A673 (cell line): Measurements from ENCODE around the gene CYP24A1. TPM values are rescaled to one million over a fixed set of nuclear protein-coding genes. Genes with fewer than 3 reads are reported as not detected.

Experiments used
- BruUV-seq: library from RNA; stranded (reverse); fragments of 400-500 nt; replicated peaks from 2 replicates; lab custom pipeline; 2021; lab: Mats Ljungman, UMichigan
- CTCF ChIA-PET: fragments of 300-600 bp; sonication (Branson Sonifier 250); formaldehyde crosslinking; loops from one replicate; lab custom pipeline; 2022; ENCODE audit warnings: antibody characterized with exemption; lab: Charles Lee
- POLR2A ChIA-PET: fragments of 300-600 bp; sonication (Branson Sonifier 250); formaldehyde crosslinking; loops from one replicate; lab custom pipeline; 2022; ENCODE audit warnings: antibody characterized with exemption; ENCODE audit not compliant: low non-redundant PET; lab: Charles Lee
- DNase-seq: peaks from one replicate; pipeline ENCODE4 v3.0.0-alpha.2; 2015; ENCODE audit warnings: low spot score
- H3K27ac ChIP-seq: fragments of 200-600 bp; sonication (generic); 2 replicates; pipeline ENCODE4 v1.5.1; 2016; ENCODE audit warnings: mixed run types, low read depth, mild to moderate bottlenecking, mixed read lengths, antibody characterized with exemption, low read length; ENCODE audit not compliant: poor library complexity, severe bottlenecking
- H3K27me3 ChIP-seq: fragments of 200-600 bp; sonication (generic); replicated peaks from 2 replicates; pipeline ENCODE4 v1.6.1; 2017; ENCODE audit warnings: mixed run types, low read depth, mild to moderate bottlenecking, mixed read lengths, antibody characterized with exemption, low read length; ENCODE audit not compliant: insufficient read depth, poor library complexity
- H3K36me3 ChIP-seq: fragments of 200-600 bp; sonication (generic); 2 replicates; pipeline ENCODE4 v1.6.1; 2016; ENCODE audit warnings: mixed run types, mild to moderate bottlenecking, mixed read lengths, antibody characterized with exemption, low read length; ENCODE audit not compliant: insufficient read depth, poor library complexity, severe bottlenecking
- H3K4me1 ChIP-seq: fragments of 200-600 bp; sonication (generic); 2 replicates; pipeline ENCODE4 v1.6.1; 2017; ENCODE audit warnings: mixed run types, mild to moderate bottlenecking, mixed read lengths, antibody characterized with exemption, low read length; ENCODE audit not compliant: insufficient read depth, poor library complexity, severe bottlenecking
- H3K4me3 ChIP-seq: fragments of 200-600 bp; sonication (generic); 2 replicates; pipeline ENCODE4 v1.5.1; 2016; ENCODE audit warnings: low read depth, mixed run types, mild to moderate bottlenecking, mixed read lengths, low read length; ENCODE audit not compliant: poor library complexity, severe bottlenecking
- H3K9me3 ChIP-seq: fragments of 200-600 bp; sonication (generic); 2 replicates; pipeline ENCODE4 v1.6.1; 2016; ENCODE audit warnings: mixed run types, low read depth, mild to moderate bottlenecking, mixed read lengths, antibody characterized with exemption, low read length; ENCODE audit not compliant: poor library complexity, severe bottlenecking
- EZH2 ChIP-seq: fragments of 200-600 bp; sonication (generic); IDR thresholded peaks from 2 replicates; pipeline ENCODE4 v1.6.1; 2017; ENCODE audit warnings: borderline replicate concordance, low read depth, mild to moderate bottlenecking, mixed read lengths, antibody characterized with exemption, low read length; ENCODE audit not compliant: poor library complexity, severe bottlenecking
- intact Hi-C: fragments of 100-400 bp; cut with micrococcal nuclease; formaldehyde crosslinking; loops from one replicate; pipeline ENCODE4 v1.10.0; 2022; ENCODE audit not compliant: unreplicated experiment
- total RNA-seq: library from RNA; stranded (reverse); gene quantifications from 2 replicates; pipeline ENCODE4 v1.2.3, GENCODE V29; 2021
- TF ChIP-seq, protein P1 (sequence below): fragments of 300-800, 200-600 bp; sonication (generic); conservative IDR thresholded peaks from 2 replicates; pipeline ENCODE4 v1.5.1; 2017; ENCODE audit warnings: low read depth, mild to moderate bottlenecking, antibody characterized with exemption, low read length, moderate library complexity, mixed read lengths

CYP24A1 gene
- total RNA-seq, 1 experiment from 2014 or later: 0.56 TPM

DNA sequence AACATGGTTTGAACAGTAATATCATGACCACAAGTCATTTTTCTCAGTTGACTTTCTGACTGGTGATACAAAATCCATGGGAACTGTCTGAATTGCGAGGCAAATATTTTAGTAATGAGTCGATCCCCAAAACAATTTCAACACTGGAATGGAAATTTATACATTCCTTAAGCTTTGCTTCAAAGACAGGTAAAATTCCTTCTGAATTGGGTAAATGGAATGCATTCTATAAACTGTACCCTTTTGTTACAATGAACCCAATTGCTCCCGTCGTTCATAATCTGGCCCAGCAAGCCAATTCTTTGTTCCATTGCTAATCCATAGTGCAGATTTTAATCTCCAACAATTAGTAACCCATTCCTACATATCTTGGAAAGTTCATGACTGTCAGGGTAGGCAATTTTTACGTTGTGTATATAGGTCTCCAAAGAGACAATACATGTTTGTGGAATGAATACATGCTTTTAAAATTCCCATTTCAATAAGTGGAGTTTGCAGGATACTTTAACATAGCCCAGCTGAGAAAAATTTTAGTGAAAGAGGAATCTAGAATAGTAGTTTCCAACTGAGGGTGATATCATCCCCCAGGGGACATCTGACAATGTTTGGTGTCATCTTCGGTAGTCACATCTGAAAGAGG is 32.7 kb downstream of the CYP24A1 start:
- H3K36me3 ChIP-seq: no peaks in the 10 kb centered on the region
- no peak for DNase-seq
- TF ChIP-seq EZH2: no peak
- no peaks in the 10 kb centered on the region for H3K4me1 ChIP-seq
- H3K9me3 ChIP-seq: no peaks in the 10 kb centered on the region
- ChIA-PET CTCF (no interaction called here), POLR2A (no interaction called here)
- no TSS peak for BruUV-seq
- intact Hi-C loops: no loop called here
- H3K27ac ChIP-seq: no peak overlapping the region
- no peak overlapping the region for H3K4me3 ChIP-seq
- H3K27me3 ChIP-seq: no peaks in the 10 kb centered on the region

DNA sequence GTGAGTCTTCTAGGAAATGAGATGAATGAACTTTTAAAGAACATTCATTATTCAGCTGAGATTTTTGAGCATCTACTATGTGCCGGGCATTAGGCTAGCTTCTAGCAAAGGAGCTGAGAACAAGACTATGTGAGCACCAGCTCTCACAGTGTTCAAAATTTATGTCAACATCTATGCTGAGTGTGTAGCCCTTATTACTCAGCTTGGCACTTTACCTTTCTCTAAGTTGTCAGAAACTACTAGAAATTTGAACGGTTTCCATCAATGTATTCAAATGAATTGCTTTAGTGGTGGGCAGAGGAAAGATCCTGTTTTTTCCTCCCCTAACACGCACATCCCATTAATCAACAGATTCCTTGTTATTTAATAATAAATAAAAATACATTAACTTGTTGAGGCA is 33.3 kb downstream of the CYP24A1 start:
- H3K36me3 ChIP-seq: no peaks in the 10 kb centered on the region
- no peaks in the 10 kb centered on the region for H3K4me1 ChIP-seq
- POLR2A ChIA-PET: no interaction called here
- BruUV-seq: no TSS peak
- no peak for TF ChIP-seq EZH2
- TF ChIP-seq, protein P1, sequence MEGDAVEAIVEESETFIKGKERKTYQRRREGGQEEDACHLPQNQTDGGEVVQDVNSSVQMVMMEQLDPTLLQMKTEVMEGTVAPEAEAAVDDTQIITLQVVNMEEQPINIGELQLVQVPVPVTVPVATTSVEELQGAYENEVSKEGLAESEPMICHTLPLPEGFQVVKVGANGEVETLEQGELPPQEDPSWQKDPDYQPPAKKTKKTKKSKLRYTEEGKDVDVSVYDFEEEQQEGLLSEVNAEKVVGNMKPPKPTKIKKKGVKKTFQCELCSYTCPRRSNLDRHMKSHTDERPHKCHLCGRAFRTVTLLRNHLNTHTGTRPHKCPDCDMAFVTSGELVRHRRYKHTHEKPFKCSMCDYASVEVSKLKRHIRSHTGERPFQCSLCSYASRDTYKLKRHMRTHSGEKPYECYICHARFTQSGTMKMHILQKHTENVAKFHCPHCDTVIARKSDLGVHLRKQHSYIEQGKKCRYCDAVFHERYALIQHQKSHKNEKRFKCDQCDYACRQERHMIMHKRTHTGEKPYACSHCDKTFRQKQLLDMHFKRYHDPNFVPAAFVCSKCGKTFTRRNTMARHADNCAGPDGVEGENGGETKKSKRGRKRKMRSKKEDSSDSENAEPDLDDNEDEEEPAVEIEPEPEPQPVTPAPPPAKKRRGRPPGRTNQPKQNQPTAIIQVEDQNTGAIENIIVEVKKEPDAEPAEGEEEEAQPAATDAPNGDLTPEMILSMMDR: no peak
- intact Hi-C loops: no loop called here
- H3K4me3 ChIP-seq: no peak overlapping the region
- no peak overlapping the region for H3K27ac ChIP-seq
- H3K9me3 ChIP-seq: no peaks in the 10 kb centered on the region
- no peak for DNase-seq
- H3K27me3 ChIP-seq: no peaks in the 10 kb centered on the region
- CTCF ChIA-PET: no interaction called here

DNA sequence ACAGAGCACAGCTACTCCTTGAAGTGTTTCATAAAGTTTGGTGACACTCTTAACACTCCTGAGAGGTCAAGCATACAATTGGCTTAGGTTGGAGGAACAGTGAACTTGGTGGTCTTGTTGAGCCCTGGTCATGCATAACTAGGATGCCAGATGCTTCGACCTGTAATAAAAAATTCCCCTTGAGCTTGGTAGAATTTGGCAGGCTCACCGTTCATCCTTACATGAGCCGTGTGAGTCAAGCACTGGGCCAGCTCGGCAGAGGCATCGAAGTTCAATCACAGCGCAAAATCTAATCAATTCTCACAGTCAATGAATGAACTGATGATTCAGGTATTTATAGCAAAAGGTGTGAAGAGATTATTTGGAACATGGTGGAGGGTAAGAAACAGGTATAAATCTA is 33.7 kb downstream of the CYP24A1 start:
- H3K36me3 ChIP-seq: no peaks in the 10 kb centered on the region
- intact Hi-C loops: no loop called here

More for the DNA sequence above, 33.7 kb downstream of the CYP24A1 start:
- ChIA-PET CTCF (no interaction called here), POLR2A (interaction anchor here (0.5 kb wide), 1 partner anchor 29 kb away, joined by 3 read pairs; no protein-coding TSS in a partner anchor)
- Histone ChIP-seq H3K27ac (no peak overlapping the region), H3K4me1 (no peaks in the 10 kb centered on the region), H3K4me3 (no peak overlapping the region), H3K27me3 (no peaks in the 10 kb centered on the region), H3K9me3 (no peaks in the 10 kb centered on the region)
- TF ChIP-seq, protein P1: no peak
- TF ChIP-seq EZH2: no peak
- BruUV-seq: no TSS peak
- DNase-seq: no peak
